ENCODE measurements around the gene CLIC4.

The CLIC4 gene

GRCh38 chr1:24763671-24764070, 18.4 kb downstream of the CLIC4 start:
- no peak overlapping the region for H3K4me3 ChIP-seq (ENCODE audit: low read depth, low read length)
- TF ChIP-seq MAX (IDR thresholded peaks at IDR 0.05; ENCODE audit: low read depth, low read length): no peak
- TF ChIP-seq POLR2A (IDR thresholded peaks at IDR 0.05; ENCODE audit: extremely low read depth, insufficient read length): no peak
- no peak for TF ChIP-seq CTCF (IDR thresholded peaks at IDR 0.05; ENCODE audit: low read depth, low read length)
- TF ChIP-seq MYC (IDR thresholded peaks at IDR 0.05; ENCODE audit: low read depth, low read length): no peak

GRCh38 chr1:24764439-24764838, 19.2 kb downstream of the CLIC4 start:
- TF ChIP-seq POLR2A (IDR thresholded peaks at IDR 0.05; ENCODE audit: extremely low read depth, insufficient read length): no peak
- no peak for TF ChIP-seq MAX (IDR thresholded peaks at IDR 0.05; ENCODE audit: low read depth, low read length)
- no peak for TF ChIP-seq CTCF (IDR thresholded peaks at IDR 0.05; ENCODE audit: low read depth, low read length)
- H3K4me3 ChIP-seq (ENCODE audit: low read depth, low read length): no peak overlapping the region
- DNase-seq (ENCODE audit: low read depth): no peak

More at GRCh38 chr1:24763671-24764070, 18.4 kb downstream of the CLIC4 start:
- DNase-seq (ENCODE audit: low read depth): no peak

GRCh38 chr1:24764848-24765247, 19.6 kb downstream of the CLIC4 start:
- no peak for DNase-seq (ENCODE audit: low read depth)
- no peak overlapping the region for H3K4me3 ChIP-seq (ENCODE audit: low read depth, low read length)
- TF ChIP-seq MYC (IDR thresholded peaks at IDR 0.05; ENCODE audit: low read depth, low read length): no peak
- TF ChIP-seq POLR2A (IDR thresholded peaks at IDR 0.05; ENCODE audit: extremely low read depth, insufficient read length): no peak
- no peak for TF ChIP-seq MAX (IDR thresholded peaks at IDR 0.05; ENCODE audit: low read depth, low read length)
- no peak for TF ChIP-seq CTCF (IDR thresholded peaks at IDR 0.05; ENCODE audit: low read depth, low read length)

GRCh38 chr1:24765308-24765988, 20.2 kb downstream of the CLIC4 start:
- peak; percentile 36 for DNase-seq (ENCODE audit: low read depth)
- no peak overlapping the region for H3K4me3 ChIP-seq (ENCODE audit: low read depth, low read length)
- no peak for TF ChIP-seq CTCF (IDR thresholded peaks at IDR 0.05; ENCODE audit: low read depth, low read length)
- TF ChIP-seq MYC (IDR thresholded peaks at IDR 0.05; ENCODE audit: low read depth, low read length): no peak
- no peak for TF ChIP-seq MAX (IDR thresholded peaks at IDR 0.05; ENCODE audit: low read depth, low read length)
- no peak for TF ChIP-seq POLR2A (IDR thresholded peaks at IDR 0.05; ENCODE audit: extremely low read depth, insufficient read length)

GRCh38 chr1:24767351-24767750, 22.1 kb downstream of the CLIC4 start:
- TF ChIP-seq MAX (IDR thresholded peaks at IDR 0.05; ENCODE audit: low read depth, low read length): no peak
- TF ChIP-seq MYC (IDR thresholded peaks at IDR 0.05; ENCODE audit: low read depth, low read length): no peak
- no peak for TF ChIP-seq CTCF (IDR thresholded peaks at IDR 0.05; ENCODE audit: low read depth, low read length)
- no peak for TF ChIP-seq POLR2A (IDR thresholded peaks at IDR 0.05; ENCODE audit: extremely low read depth, insufficient read length)
- no peak overlapping the region for H3K4me3 ChIP-seq (ENCODE audit: low read depth, low read length)
- no peak for DNase-seq (ENCODE audit: low read depth)

Data from NB4 (cell line).